Stimulated activated CD8-positive, alpha-beta memory T cell treated with anti-CD3 and anti-CD28 coated beads, Interleukin-12 subunit alpha, Interleukin-12 subunit beta, amount 100 ng/mL, for 1 hour (primary cell): ENCODE data around the gene PIP5KL1.

Experiments
- DNase-seq: peaks from one replicate; pipeline ENCODE4 v3.0.0-alpha.2; 2020; ENCODE audit warnings: low read depth

The PIP5KL1 gene

DNA sequence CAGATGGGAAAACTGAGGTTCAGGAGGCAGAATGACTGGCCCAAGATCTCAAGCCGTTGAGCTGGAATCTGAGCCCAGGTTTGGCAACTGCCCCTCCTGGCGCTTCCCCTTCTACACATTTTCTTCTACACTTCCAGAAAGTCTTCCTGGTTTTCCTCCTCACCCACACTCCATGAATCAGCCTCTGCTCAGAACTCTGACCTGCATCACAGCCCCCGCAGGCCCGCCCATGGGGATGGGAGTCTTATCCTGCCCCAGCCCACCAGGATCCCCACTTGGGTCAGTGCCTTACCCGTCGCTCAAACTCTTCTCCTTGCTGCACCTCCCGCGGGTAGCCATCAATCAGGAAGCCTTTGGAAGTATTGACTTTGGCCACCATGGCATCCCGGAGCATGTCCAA lies 59.0 kb downstream of the PIP5KL1 start:
- no peak for DNase-seq

DNA sequence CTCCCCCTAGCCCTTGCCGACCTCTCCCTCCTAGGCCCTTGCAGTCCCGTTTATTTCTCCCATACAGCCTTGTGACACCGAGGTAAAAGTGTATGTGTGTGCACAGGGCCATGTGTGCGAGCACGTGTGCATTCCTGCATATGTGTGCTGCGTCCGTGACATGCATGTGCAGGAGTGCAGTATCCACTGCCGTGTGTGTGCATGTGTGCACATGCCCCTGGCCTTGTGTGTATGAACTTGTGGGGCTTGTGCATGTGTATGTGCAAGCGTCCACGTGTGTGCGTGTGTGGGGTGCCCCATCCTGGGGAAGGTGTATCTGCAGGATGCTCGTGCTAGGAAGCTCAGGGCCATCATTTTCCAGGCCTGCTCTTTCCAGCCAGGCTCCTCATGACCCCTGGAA lies 59.7 kb downstream of the PIP5KL1 start:
- DNase-seq = no peak
